Mesothelial cell of epicardium (in vitro differentiated cells): ENCODE measurements around the gene IGFL4. TPM values are rescaled to one million over a fixed set of nuclear protein-coding genes. Genes with fewer than 3 reads are reported as not detected.

ENCODE experiments used
- DNase-seq, 2 experiments: peaks; one replicate each; pipeline ENCODE4 v3.0.0; 2021; ENCODE audit warnings: low spot score in 2 of 2; ENCODE audit not compliant: unreplicated experiment in 2 of 2
- H3K27ac Mint-ChIP-seq: 2 replicates; pipeline ENCODE4 v1.8.0; 2021; ENCODE audit warnings: mixed read lengths
- H3K27me3 Mint-ChIP-seq: 2 replicates; pipeline ENCODE4 v1.8.0; 2021; ENCODE audit warnings: low read depth, mixed read lengths
- H3K36me3 Mint-ChIP-seq: 2 replicates; pipeline ENCODE4 v1.8.0; 2021; ENCODE audit warnings: mixed read lengths
- H3K4me1 Mint-ChIP-seq: 2 replicates; pipeline ENCODE4 v1.8.0; 2021; ENCODE audit warnings: mixed read lengths
- H3K4me3 Mint-ChIP-seq: 2 replicates; pipeline ENCODE4 v1.8.0; 2021; ENCODE audit warnings: mild to moderate bottlenecking, moderate library complexity, mixed read lengths
- H3K9me3 Mint-ChIP-seq: 2 replicates; pipeline ENCODE4 v1.8.0; 2021; ENCODE audit warnings: mixed read lengths
- CTCF ChIP-seq: fragments of 200-600 bp; sonication (generic); IDR thresholded peaks from one replicate; pipeline ENCODE4 v1.5.0; 2021; ENCODE audit warnings: antibody characterized with exemption; ENCODE audit not compliant: unreplicated experiment
- total RNA-seq: library from RNA; stranded (reverse); gene quantifications from 3 replicates; pipeline ENCODE4 v1.2.1, GENCODE V29; 2021

The IGFL4 gene
- total RNA-seq, 1 donor from 2014 or later = 2.4 TPM

GRCh38 chr19:46002678-46003275, 38.0 kb downstream of the IGFL4 start:
- H3K27me3 Mint-ChIP-seq = peaks cover 16% of the 10 kb centered on the region
- H3K4me1 Mint-ChIP-seq = peaks cover 23% of the 10 kb centered on the region
- no peak for TF ChIP-seq CTCF
- DNase-seq = no peak
- no peak overlapping the region for H3K4me3 Mint-ChIP-seq
- H3K27ac Mint-ChIP-seq = no peak overlapping the region
- H3K36me3 Mint-ChIP-seq = peaks cover 15% of the 10 kb centered on the region
- no peaks in the 10 kb centered on the region for H3K9me3 Mint-ChIP-seq

DNA sequence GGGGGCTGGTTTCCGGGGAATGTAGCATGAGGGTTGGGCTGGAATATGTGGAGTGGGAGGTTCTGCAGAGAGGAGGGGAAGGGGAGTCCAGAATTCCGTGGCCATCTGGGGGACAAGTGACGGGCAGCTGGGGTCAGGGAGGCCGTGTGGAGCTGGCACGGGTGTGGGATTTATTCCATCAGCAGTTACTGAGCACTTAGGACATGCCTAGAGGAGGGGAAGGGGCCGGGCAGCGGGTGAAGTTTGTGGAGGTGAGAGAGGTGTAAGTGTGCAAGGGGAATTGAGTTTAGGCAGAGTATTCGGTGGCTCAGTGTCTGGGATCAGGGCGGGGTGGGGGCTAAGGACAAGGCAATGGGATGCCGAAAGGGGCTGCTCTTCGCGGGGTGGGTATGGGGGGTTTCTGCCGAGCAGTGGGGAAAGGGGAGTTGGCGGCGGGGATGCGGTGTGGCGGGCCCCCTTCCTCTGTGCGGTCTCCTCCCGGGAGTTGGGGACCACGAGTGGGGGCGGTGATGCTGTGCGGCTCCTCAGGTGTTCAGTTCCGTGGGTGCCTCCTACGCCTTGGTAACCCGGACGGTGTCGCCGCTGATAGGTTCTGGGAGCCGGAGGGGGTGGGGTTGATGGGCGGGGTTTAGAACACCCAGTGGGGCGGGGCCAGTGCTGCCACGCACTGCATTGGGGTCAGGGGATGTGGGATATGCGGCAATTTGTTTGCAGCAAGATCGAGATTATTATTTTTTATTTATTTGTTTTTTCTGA, 40.1 kb downstream of the IGFL4 start:
- peaks cover 30% of the 10 kb centered on the region for H3K4me1 Mint-ChIP-seq
- H3K27ac Mint-ChIP-seq = peak overlapping the region; percentile 57
- no peaks in the 10 kb centered on the region for H3K9me3 Mint-ChIP-seq

GRCh38 chr19:45999653-46000121, 41.1 kb downstream of the IGFL4 start:
- no peak for DNase-seq
- no peaks in the 10 kb centered on the region for H3K9me3 Mint-ChIP-seq
- H3K36me3 Mint-ChIP-seq = peaks cover 8% of the 10 kb centered on the region
- peaks cover 16% of the 10 kb centered on the region for H3K27me3 Mint-ChIP-seq
- no peak for TF ChIP-seq CTCF
- H3K27ac Mint-ChIP-seq = peak overlapping the region; percentile 48
- peaks cover 30% of the 10 kb centered on the region for H3K4me1 Mint-ChIP-seq
- peak overlapping the region; percentile 69 for H3K4me3 Mint-ChIP-seq

More for the DNA sequence above, 40.1 kb downstream of the IGFL4 start:
- no peak for DNase-seq
- peaks cover 16% of the 10 kb centered on the region for H3K27me3 Mint-ChIP-seq
- peak overlapping the region; percentile 69 for H3K4me3 Mint-ChIP-seq
- H3K36me3 Mint-ChIP-seq = peaks cover 10% of the 10 kb centered on the region
- no peak for TF ChIP-seq CTCF

DNA sequence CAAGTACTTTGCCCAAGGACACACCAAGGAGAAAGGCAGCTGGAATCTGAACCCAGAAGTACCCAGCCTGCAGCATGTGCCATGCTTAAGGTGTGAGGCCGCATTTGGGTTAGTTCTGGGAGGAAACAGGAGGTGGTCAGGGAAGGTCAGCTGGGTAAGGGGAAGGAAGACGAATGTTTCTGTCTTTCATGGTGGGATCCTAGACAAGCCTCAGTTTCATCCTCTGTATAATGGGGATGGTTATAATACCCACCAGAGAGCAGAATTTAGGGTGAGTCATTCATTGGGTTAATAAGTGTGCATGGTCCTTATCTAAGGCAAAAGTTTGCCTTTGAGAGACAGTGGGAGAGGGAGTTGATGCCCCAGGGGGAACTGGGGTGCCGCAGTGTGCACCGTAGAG, 42.0 kb downstream of the IGFL4 start:
- peak overlapping the region; percentile 13 for H3K4me3 Mint-ChIP-seq
- H3K27me3 Mint-ChIP-seq = peaks cover 16% of the 10 kb centered on the region
- no peaks in the 10 kb centered on the region for H3K9me3 Mint-ChIP-seq
- peaks cover 30% of the 10 kb centered on the region for H3K4me1 Mint-ChIP-seq
- TF ChIP-seq CTCF = no peak
- H3K36me3 Mint-ChIP-seq = peaks cover 8% of the 10 kb centered on the region
- no peak overlapping the region for H3K27ac Mint-ChIP-seq
- DNase-seq = no peak

GRCh38 chr19:45996933-45997332, 43.9 kb downstream of the IGFL4 start:
- H3K36me3 Mint-ChIP-seq = peaks cover 6% of the 10 kb centered on the region
- no peak for DNase-seq
- no peak overlapping the region for H3K4me3 Mint-ChIP-seq
- peaks cover 16% of the 10 kb centered on the region for H3K27me3 Mint-ChIP-seq
- no peaks in the 10 kb centered on the region for H3K9me3 Mint-ChIP-seq
- TF ChIP-seq CTCF = no peak
- peak overlapping the region; percentile 15 for H3K27ac Mint-ChIP-seq
- H3K4me1 Mint-ChIP-seq = peaks cover 30% of the 10 kb centered on the region
